KMS-11 (cell line): ENCODE results near the gene TGFBR1.

Experiments used
- H2AFZ ChIP-seq: fragments of 200-600 bp; sonication (generic); 2 replicates; pipeline ENCODE4 v1.6.1; 2016; ENCODE audit warnings: antibody characterized with exemption, mixed run types, low read depth
- H3K27ac ChIP-seq: fragments of 200-600 bp; sonication (generic); 2 replicates; pipeline ENCODE4 v1.6.1; 2016; ENCODE audit warnings: mild to moderate bottlenecking, mixed run types
- H3K27me3 ChIP-seq: fragments of 200-600 bp; sonication (generic); 2 replicates; pipeline ENCODE4 v1.6.1; 2017; ENCODE audit warnings: mild to moderate bottlenecking, low read depth, mixed run types, moderate library complexity; ENCODE audit not compliant: insufficient read depth
- H3K36me3 ChIP-seq: fragments of 200-600 bp; sonication (generic); 2 replicates; pipeline ENCODE4 v1.6.1; 2017; ENCODE audit warnings: mild to moderate bottlenecking, mixed run types; ENCODE audit not compliant: insufficient read depth
- H3K4me1 ChIP-seq: fragments of 200-600 bp; sonication (generic); 2 replicates; pipeline ENCODE4 v1.6.1; 2016; ENCODE audit warnings: mild to moderate bottlenecking, low read depth, mixed run types; ENCODE audit not compliant: poor library complexity, severe bottlenecking
- H3K4me2 ChIP-seq: fragments of 200-600 bp; sonication (generic); 2 replicates; pipeline ENCODE4 v1.7.0; 2016; ENCODE audit warnings: mild to moderate bottlenecking, mixed run types
- H3K4me3 ChIP-seq: fragments of 200-600 bp; sonication (generic); IDR thresholded peaks from 2 replicates; pipeline ENCODE4 v1.6.1; 2017; ENCODE audit warnings: low read depth, low read length, mixed read lengths; ENCODE audit not compliant: insufficient read depth
- H3K79me2 ChIP-seq: fragments of 200-600 bp; sonication (generic); 2 replicates; pipeline ENCODE4 v1.6.1; 2016; ENCODE audit warnings: low read depth, mixed run types; ENCODE audit not compliant: insufficient read depth
- H3K9ac ChIP-seq: fragments of 200-600 bp; sonication (generic); 2 replicates; pipeline ENCODE4 v1.6.1; 2016; ENCODE audit warnings: mild to moderate bottlenecking, mixed run types
- H4K20me1 ChIP-seq: fragments of 200-600 bp; sonication (generic); 2 replicates; pipeline ENCODE4 v1.6.1; 2016; ENCODE audit warnings: mild to moderate bottlenecking, mixed run types; ENCODE audit not compliant: insufficient read depth
- TF ChIP-seq, protein P1 (sequence below): fragments of 200-600 bp; sonication (generic); conservative IDR thresholded peaks from 2 replicates; pipeline ENCODE4 v1.6.1; 2017; ENCODE audit warnings: low read depth, mild to moderate bottlenecking, antibody characterized with exemption, low read length, moderate library complexity, mixed read lengths

TGFBR1 gene

DNA sequence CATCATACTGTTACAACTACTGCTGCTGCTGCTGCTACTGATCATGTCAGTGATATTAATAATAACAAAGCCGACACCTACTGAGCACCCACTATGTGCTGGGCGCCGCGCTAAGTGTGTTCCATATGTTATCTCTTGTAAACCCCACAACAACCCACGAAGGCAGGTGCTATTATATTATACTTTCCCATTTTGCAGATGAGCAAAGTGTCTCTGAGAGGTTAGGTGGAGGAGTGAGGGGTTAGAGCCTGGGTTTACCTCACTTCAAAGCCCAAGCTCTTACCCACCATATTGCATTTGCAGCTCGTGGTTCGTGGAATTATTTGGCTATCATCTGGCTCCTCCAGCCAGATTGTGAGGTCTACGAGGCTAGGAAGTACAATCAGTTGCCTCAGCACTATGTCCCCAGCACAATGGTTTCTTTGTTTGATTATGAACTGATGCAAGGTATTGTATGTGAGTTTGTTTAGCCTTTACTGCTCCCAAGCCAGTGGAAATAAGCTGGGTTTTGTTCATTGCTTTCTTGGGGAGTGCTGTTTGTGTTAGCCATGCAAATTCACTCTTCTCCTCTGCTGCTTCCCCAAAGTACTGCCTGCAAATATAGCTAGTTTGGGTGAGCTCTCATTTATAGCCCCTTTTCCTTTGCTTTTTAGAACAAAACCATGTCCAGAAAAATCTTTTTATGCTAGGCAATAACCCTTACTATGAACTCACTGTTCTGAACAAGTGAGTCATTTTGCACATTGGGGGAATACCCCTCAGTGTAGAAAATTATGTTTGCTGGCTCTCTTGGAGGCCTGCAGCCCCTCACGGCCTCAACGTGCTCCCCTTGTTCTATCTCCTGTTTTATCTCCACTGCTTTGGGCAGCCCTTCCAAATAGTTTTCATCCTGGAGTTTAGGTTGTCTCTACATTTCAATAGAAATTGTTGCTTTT lies 68.9 kb downstream of the TGFBR1 start:
- H3K4me2 ChIP-seq: no peak overlapping the region

DNA sequence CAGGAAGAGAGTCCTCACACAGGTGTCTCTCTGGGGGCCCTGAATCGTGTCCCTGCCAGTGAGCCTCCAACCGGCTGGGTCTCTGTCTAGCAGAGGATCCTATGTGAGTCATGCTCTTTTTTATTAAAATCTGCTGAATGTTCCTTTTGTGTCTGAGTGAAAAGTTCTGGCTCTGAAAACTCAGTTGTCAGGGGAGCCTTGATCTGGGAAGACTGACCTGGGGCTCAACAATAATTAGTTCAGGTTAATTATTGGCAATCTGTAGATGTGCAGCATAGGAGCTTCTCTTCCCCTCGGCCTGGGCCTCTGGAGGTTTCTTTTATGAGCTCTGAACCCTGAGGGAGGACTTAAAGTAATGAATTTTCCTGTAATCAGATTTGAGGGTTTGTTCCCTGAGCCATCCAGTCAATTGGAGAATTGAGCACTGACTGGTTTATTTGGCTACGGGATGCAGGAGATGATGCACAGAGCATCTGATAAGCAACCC lies 71.7 kb downstream of the TGFBR1 start:
- Histone ChIP-seq H3K27ac (no peak overlapping the region), H4K20me1 (no peaks in the 10 kb centered on the region), H2AFZ (no peak overlapping the region; the same call in 1 of the 2 replicates), H3K79me2 (no peaks in the 10 kb centered on the region), H3K9ac (no peak overlapping the region), H3K4me1 (peaks cover 36% of the 10 kb centered on the region), H3K36me3 (no peaks in the 10 kb centered on the region), H3K27me3 (no peaks in the 10 kb centered on the region), H3K4me2 (no peak overlapping the region), H3K4me3 (no peak overlapping the region)
- TF ChIP-seq, protein P1, sequence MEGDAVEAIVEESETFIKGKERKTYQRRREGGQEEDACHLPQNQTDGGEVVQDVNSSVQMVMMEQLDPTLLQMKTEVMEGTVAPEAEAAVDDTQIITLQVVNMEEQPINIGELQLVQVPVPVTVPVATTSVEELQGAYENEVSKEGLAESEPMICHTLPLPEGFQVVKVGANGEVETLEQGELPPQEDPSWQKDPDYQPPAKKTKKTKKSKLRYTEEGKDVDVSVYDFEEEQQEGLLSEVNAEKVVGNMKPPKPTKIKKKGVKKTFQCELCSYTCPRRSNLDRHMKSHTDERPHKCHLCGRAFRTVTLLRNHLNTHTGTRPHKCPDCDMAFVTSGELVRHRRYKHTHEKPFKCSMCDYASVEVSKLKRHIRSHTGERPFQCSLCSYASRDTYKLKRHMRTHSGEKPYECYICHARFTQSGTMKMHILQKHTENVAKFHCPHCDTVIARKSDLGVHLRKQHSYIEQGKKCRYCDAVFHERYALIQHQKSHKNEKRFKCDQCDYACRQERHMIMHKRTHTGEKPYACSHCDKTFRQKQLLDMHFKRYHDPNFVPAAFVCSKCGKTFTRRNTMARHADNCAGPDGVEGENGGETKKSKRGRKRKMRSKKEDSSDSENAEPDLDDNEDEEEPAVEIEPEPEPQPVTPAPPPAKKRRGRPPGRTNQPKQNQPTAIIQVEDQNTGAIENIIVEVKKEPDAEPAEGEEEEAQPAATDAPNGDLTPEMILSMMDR: no peak

More for the DNA sequence above, 68.9 kb downstream of the TGFBR1 start:
- TF ChIP-seq, protein P1: no peak
- H4K20me1 ChIP-seq: no peaks in the 10 kb centered on the region
- no peaks in the 10 kb centered on the region for H3K79me2 ChIP-seq
- no peak overlapping the region for H3K9ac ChIP-seq
- no peak overlapping the region for H3K27ac ChIP-seq
- peaks cover 15% of the 10 kb centered on the region for H3K4me1 ChIP-seq
- H2AFZ ChIP-seq: no peak overlapping the region
- no peak overlapping the region for H3K4me3 ChIP-seq
- no peaks in the 10 kb centered on the region for H3K36me3 ChIP-seq
- no peaks in the 10 kb centered on the region for H3K27me3 ChIP-seq

DNA sequence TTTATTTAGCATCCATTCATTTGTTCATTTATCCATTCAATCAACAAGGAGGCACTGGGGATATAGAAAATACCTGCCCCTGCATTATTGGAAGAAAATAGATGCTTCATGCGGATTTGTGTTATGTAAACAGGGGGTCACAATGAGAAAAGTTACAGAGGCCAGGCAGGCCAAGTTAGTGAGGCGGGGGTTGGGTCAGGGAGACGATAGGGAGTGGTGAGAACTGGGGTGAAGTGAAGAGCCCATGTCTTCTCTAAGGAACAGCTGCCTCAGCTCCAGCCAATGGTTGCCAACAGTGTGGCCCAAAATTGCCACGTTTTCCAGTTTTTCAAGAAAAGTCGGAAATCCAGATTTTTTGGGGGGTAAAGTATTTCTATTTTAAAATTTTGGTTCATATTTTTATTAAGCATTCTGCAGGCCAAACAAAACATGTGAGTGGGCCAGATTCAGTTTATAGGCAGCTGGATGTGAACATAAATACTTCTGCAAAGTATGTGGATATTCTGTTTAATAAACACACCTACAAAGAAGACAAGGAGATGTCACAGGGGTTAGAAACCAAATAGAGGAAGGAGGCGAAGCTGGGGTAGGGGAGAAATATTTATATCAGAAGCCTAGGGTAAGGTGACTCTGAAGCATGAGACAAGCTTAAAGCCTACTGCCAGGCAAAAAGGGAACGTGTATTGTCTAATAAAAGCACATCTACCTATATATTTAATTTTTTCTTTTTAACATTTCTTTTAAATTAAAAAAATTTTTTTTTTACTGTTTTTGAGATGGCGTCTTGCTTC lies 72.9 kb downstream of the TGFBR1 start:
- H3K4me2 ChIP-seq: no peak overlapping the region
- H3K4me3 ChIP-seq: no peak overlapping the region
- H3K36me3 ChIP-seq: no peaks in the 10 kb centered on the region
- TF ChIP-seq, protein P1: no peak
- no peak overlapping the region for H3K27ac ChIP-seq
- no peak overlapping the region for H3K9ac ChIP-seq
- H3K4me1 ChIP-seq: peaks cover 48% of the 10 kb centered on the region
- H3K79me2 ChIP-seq: no peaks in the 10 kb centered on the region
- H2AFZ ChIP-seq: no peak overlapping the region
- H4K20me1 ChIP-seq: no peaks in the 10 kb centered on the region
- H3K27me3 ChIP-seq: no peaks in the 10 kb centered on the region

DNA sequence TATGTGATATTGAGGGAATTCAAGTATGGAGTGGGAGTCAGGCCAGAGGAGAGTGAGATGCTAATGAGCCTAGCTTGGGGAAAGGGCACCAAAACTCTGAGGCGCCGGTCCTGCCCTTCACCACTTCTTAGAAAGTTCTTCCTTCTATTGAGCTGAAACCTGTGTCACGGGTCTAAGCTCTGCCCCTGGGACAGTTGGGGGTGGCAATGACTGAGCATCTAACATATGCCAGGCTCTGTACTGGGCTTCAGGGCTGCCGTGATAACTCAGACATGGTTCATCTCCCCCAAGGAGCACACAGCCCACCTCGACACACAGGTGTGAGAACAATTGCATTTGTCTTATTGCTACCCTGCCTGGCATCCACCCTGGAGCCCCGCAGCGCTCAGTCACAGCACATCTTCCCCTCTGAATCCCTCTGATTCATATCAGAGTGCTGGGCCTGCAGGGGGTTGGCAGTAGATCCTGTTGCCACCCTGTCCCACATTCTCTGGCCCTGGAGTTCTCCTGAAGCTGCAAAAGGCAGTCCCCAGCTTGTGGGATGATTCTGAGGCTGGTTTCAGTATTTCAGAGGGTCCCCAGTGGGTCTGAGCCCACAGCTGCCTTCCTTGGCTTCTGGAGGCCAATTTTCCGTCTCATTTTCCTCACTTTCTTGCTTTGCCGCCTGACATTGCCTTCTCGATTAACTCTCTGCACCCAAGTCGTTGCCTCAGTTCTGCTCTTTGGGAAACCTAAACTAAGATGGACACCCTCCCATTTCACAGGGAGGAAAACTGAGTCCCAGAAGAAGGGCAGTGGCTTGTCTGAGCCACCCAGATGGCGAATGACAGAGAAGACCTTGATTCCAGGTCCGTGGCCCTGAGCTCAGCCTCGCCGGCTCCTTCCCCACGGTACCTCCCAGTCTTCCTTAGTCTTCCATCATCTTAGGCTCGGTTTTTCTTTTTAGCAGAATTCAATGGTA lies 74.3 kb downstream of the TGFBR1 start:
- TF ChIP-seq, protein P1: no peak
- no peak overlapping the region for H3K4me2 ChIP-seq
- peaks cover 47% of the 10 kb centered on the region for H3K4me1 ChIP-seq
- H3K79me2 ChIP-seq: no peaks in the 10 kb centered on the region
- H3K9ac ChIP-seq: no peak overlapping the region
- H3K4me3 ChIP-seq: no peak overlapping the region
- no peaks in the 10 kb centered on the region for H4K20me1 ChIP-seq
- H3K27me3 ChIP-seq: no peaks in the 10 kb centered on the region
- no peak overlapping the region for H3K27ac ChIP-seq
- H3K36me3 ChIP-seq: no peaks in the 10 kb centered on the region
- no peak overlapping the region for H2AFZ ChIP-seq
